Osteocyte (in vitro differentiated cells): ENCODE results near the gene ZCCHC18. TPM values are rescaled to one million over a fixed set of nuclear protein-coding genes. Genes with fewer than 3 reads are reported as not detected.

Experiments
- DNase-seq: peaks from one replicate; pipeline ENCODE4 v3.0.0; 2021; ENCODE audit warnings: mixed read lengths; ENCODE audit not compliant: unreplicated experiment; ENCODE audit errors: extremely low spot score
- H3K27ac Mint-ChIP-seq: one replicate; pipeline ENCODE4 v1.8.0; 2021; ENCODE audit warnings: mild to moderate bottlenecking, mixed read lengths; ENCODE audit not compliant: unreplicated experiment
- H3K27me3 Mint-ChIP-seq: one replicate; pipeline ENCODE4 v1.8.0; 2021; ENCODE audit warnings: mixed read lengths; ENCODE audit not compliant: unreplicated experiment
- H3K36me3 Mint-ChIP-seq: one replicate; pipeline ENCODE4 v1.8.0; 2021; ENCODE audit warnings: mixed read lengths; ENCODE audit not compliant: unreplicated experiment
- H3K4me1 Mint-ChIP-seq: one replicate; pipeline ENCODE4 v1.8.0; 2021; ENCODE audit warnings: mixed read lengths; ENCODE audit not compliant: unreplicated experiment
- H3K4me3 Mint-ChIP-seq: one replicate; pipeline ENCODE4 v1.8.0; 2021; ENCODE audit warnings: mild to moderate bottlenecking, moderate library complexity, mixed read lengths; ENCODE audit not compliant: unreplicated experiment
- H3K9me3 Mint-ChIP-seq: one replicate; pipeline ENCODE4 v1.8.0; 2021; ENCODE audit warnings: mixed read lengths; ENCODE audit not compliant: unreplicated experiment
- CTCF ChIP-seq: fragments of 200-600 bp; sonication (generic); IDR thresholded peaks from 2 replicates; pipeline ENCODE4 v1.5.0; 2021; ENCODE audit warnings: antibody characterized with exemption, mild to moderate bottlenecking, moderate library complexity
- total RNA-seq: library from RNA; stranded (reverse); gene quantifications from 2 replicates; pipeline ENCODE4 v1.2.1, GENCODE V29; 2021

ZCCHC18 gene
- total RNA-seq, 1 donor from 2014 or later: 6.4 TPM

- Mint-ChIP-seq H3K4me1 (peaks cover 6% of the 10 kb centered on the region), H3K27ac (no peak overlapping the region), H3K27me3 (no peaks in the 10 kb centered on the region), H3K4me3 (no peak overlapping the region), H3K9me3 (no peaks in the 10 kb centered on the region), H3K36me3 (no peaks in the 10 kb centered on the region)
- no peak for DNase-seq
- TF ChIP-seq CTCF: no peak
Observed at GRCh38 chrX:104134583-104135261, 22.4 kb downstream of the ZCCHC18 start.

- H3K4me3 Mint-ChIP-seq: peak overlapping the region; percentile 20
- peaks cover 6% of the 10 kb centered on the region for H3K4me1 Mint-ChIP-seq
- no peaks in the 10 kb centered on the region for H3K27me3 Mint-ChIP-seq
- no peaks in the 10 kb centered on the region for H3K9me3 Mint-ChIP-seq
- no peak for TF ChIP-seq CTCF
- H3K27ac Mint-ChIP-seq: peak overlapping the region; percentile 69
- DNase-seq: no peak
- H3K36me3 Mint-ChIP-seq: no peaks in the 10 kb centered on the region
Observed at GRCh38 chrX:104135677-104136076, 23.4 kb downstream of the ZCCHC18 start.

- Mint-ChIP-seq H3K36me3 (no peaks in the 10 kb centered on the region), H3K4me3 (peak overlapping the region; percentile 83), H3K27ac (peak overlapping the region; percentile 95), H3K4me1 (peaks cover 6% of the 10 kb centered on the region), H3K9me3 (no peaks in the 10 kb centered on the region), H3K27me3 (no peaks in the 10 kb centered on the region)
- DNase-seq: peak; percentile 89
- peak; percentile 82 for TF ChIP-seq CTCF
Observed at GRCh38 chrX:104136241-104137019, 24.1 kb downstream of the ZCCHC18 start.

- H3K9me3 Mint-ChIP-seq: no peaks in the 10 kb centered on the region
- H3K27ac Mint-ChIP-seq: no peak overlapping the region
- no peak for DNase-seq
- H3K36me3 Mint-ChIP-seq: no peaks in the 10 kb centered on the region
- no peak for TF ChIP-seq CTCF
- no peak overlapping the region for H3K4me3 Mint-ChIP-seq
- no peaks in the 10 kb centered on the region for H3K27me3 Mint-ChIP-seq
- H3K4me1 Mint-ChIP-seq: peaks cover 6% of the 10 kb centered on the region
Observed at GRCh38 chrX:104137496-104137895, 25.2 kb downstream of the ZCCHC18 start.

GRCh38 chrX:104141087-104141760, 28.9 kb downstream of the ZCCHC18 start:
- no peak for TF ChIP-seq CTCF
- Mint-ChIP-seq H3K27ac (no peak overlapping the region), H3K27me3 (no peaks in the 10 kb centered on the region), H3K9me3 (no peaks in the 10 kb centered on the region), H3K4me3 (no peak overlapping the region), H3K4me1 (no peaks in the 10 kb centered on the region), H3K36me3 (no peaks in the 10 kb centered on the region)
- DNase-seq: no peak
